Hepatocyte (in vitro differentiated cells): ENCODE measurements around the gene TNNC2. TPM values are rescaled to one million over a fixed set of nuclear protein-coding genes. Genes with fewer than 3 reads are reported as not detected.
A peak's percentile ranks its signal among the peaks of the same experiment; 100 is the strongest.

Experiments
- DNase-seq: peaks from one replicate; pipeline ENCODE4 v3.0.0-alpha.2; 2016; ENCODE audit warnings: low spot score
- H2AFZ ChIP-seq: fragments of 200-600 bp; sonication (generic); 2 replicates; pipeline ENCODE4 v1.6.0; 2016; ENCODE audit warnings: antibody characterized with exemption, mild to moderate bottlenecking
- H3K27ac ChIP-seq: fragments of 200-600 bp; sonication (generic); 2 replicates; pipeline ENCODE4 v1.5.1; 2016; ENCODE audit warnings: mild to moderate bottlenecking
- H3K27me3 ChIP-seq: fragments of 200-600 bp; sonication (generic); 2 replicates; pipeline ENCODE4 v1.6.1; 2016
- H3K36me3 ChIP-seq: fragments of 200-600 bp; sonication (generic); replicated peaks from 2 replicates; pipeline ENCODE4 v1.5.1; 2016; ENCODE audit warnings: low read depth; ENCODE audit not compliant: insufficient read depth
- H3K4me1 ChIP-seq: fragments of 200-600 bp; sonication (generic); 2 replicates; pipeline ENCODE4 v1.5.1; 2016; ENCODE audit warnings: mild to moderate bottlenecking, moderate library complexity; ENCODE audit not compliant: insufficient read depth
- H3K4me2 ChIP-seq: fragments of 200-600 bp; sonication (generic); 2 replicates; pipeline ENCODE4 v1.6.0; 2016
- H3K4me3 ChIP-seq: fragments of 200-600 bp; sonication (generic); 2 replicates; pipeline ENCODE4 v1.5.1; 2016; ENCODE audit warnings: mild to moderate bottlenecking
- H3K79me2 ChIP-seq: fragments of 200-600 bp; sonication (generic); 2 replicates; pipeline ENCODE4 v1.6.0; 2017; ENCODE audit warnings: mild to moderate bottlenecking
- H3K9me2 ChIP-seq: fragments of 200-600 bp; sonication (generic); replicated peaks from 2 replicates; pipeline ENCODE4 v1.6.0; 2017; ENCODE audit warnings: mild to moderate bottlenecking; ENCODE audit not compliant: insufficient read depth
- H3K9me3 ChIP-seq: fragments of 200-600 bp; sonication (generic); 2 replicates; pipeline ENCODE4 v1.5.1; 2016; ENCODE audit warnings: low read depth, mild to moderate bottlenecking
- H4K20me1 ChIP-seq: fragments of 200-600 bp; sonication (generic); 2 replicates; pipeline ENCODE4 v1.6.0; 2016; ENCODE audit warnings: mild to moderate bottlenecking; ENCODE audit not compliant: insufficient read depth, poor library complexity, severe bottlenecking
- CTCF ChIP-seq: fragments of 200-600 bp; sonication (generic); IDR thresholded peaks from 2 replicates; pipeline ENCODE4 v1.5.1; 2016; ENCODE audit warnings: antibody characterized with exemption, mild to moderate bottlenecking; ENCODE audit not compliant: poor library complexity
- EZH2 ChIP-seq: fragments of 200-600 bp; sonication (generic); IDR thresholded peaks from 2 replicates; pipeline ENCODE4 v1.6.1; 2016; ENCODE audit warnings: antibody characterized with exemption, mild to moderate bottlenecking, borderline replicate concordance
- EZH2phosphoT487 ChIP-seq: fragments of 200-600 bp; sonication (generic); IDR thresholded peaks from one replicate; pipeline ENCODE4 v1.6.1; 2018; ENCODE audit warnings: antibody characterized with exemption, mild to moderate bottlenecking, low read depth, moderate library complexity; ENCODE audit not compliant: unreplicated experiment, severe bottlenecking
- WGBS: methylation state at CpG from one replicate; pipeline ENCODE4 v1.1.6; 2016; ENCODE audit warnings: low lambda C conversion rate; ENCODE audit errors: missing lambda C conversion rate; 5-methylcytosine and 5-hydroxymethylcytosine counted together
- polyA plus RNA-seq: library from polyadenylated mRNA; unstranded; fragments of >200 nt; fragmentation: Nextera tagmentation; extraction: Ambion mirVana; gene quantifications from 2 replicates; pipeline ENCODE4 v1.2.1, GENCODE V29; 2016
- total RNA-seq: library from RNA; depleted of rRNA; stranded (reverse); fragments of >200 nt; gene quantifications from 2 replicates; pipeline ENCODE4 v1.2.3, GENCODE V29; 2014

Gene TNNC2
- total and polyA plus RNA-seq, 2 experiments from 2014 or later, result 0.51 to 0.63 TPM

- Histone ChIP-seq H3K79me2 (peaks cover 60% of the 10 kb centered on the region), H3K9me3 (no peaks in the 10 kb centered on the region), H3K4me2 (peak within 1 kb of the TSS; percentile 93), H3K27me3 (no peaks in the 10 kb centered on the region), H3K36me3 (no peaks in the 10 kb centered on the region), H4K20me1 (no peaks in the 10 kb centered on the region), H3K4me1 (peaks cover 20% of the 10 kb centered on the region), H3K9me2 (no peaks in the 10 kb centered on the region), H3K27ac (peak within 1 kb of the TSS; percentile 78), H2AFZ (peak within 1 kb of the TSS; percentile 84), H3K4me3 (peak within 1 kb of the TSS; percentile 63)
- peak; percentile 99 for DNase-seq
- TF ChIP-seq EZH2 (no peak), EZH2phosphoT487 (no peak), CTCF (no peak)
- WGBS, result 1% methylated on average over 36 of the region's 36 CpGs
Observed at GRCh38 chr20:45857114-45857881, 30.2 kb upstream of the TNNC2 start, which contains the start of the genes ACOT8 and ZSWIM3. Gene ACOT8, minus strand, starts transcription at chr20:45857392. Its CDS starts 77 bp downstream, at chr20:45857315. Gene ZSWIM3, plus strand, starts transcription at chr20:45857614. Its CDS starts 212 bp downstream, at chr20:45857826.

GRCh38 chr20:45853484-45853883 lies 26.4 kb upstream of the TNNC2 start:
- no peaks in the 10 kb centered on the region for H3K9me2 ChIP-seq
- no peak overlapping the region for H3K4me2 ChIP-seq
- no peaks in the 10 kb centered on the region for H3K9me3 ChIP-seq
- DNase-seq, result no peak
- TF ChIP-seq CTCF (no peak), EZH2 (no peak), EZH2phosphoT487 (no peak)
- WGBS, result 79% methylated on average over 2 of the region's 2 CpGs
- peaks cover 16% of the 10 kb centered on the region for H3K4me1 ChIP-seq
- peaks cover 41% of the 10 kb centered on the region for H3K79me2 ChIP-seq
- no peak overlapping the region for H3K4me3 ChIP-seq
- H3K36me3 ChIP-seq, result no peaks in the 10 kb centered on the region
- H3K27me3 ChIP-seq, result no peaks in the 10 kb centered on the region
- H4K20me1 ChIP-seq, result no peaks in the 10 kb centered on the region
- no peak overlapping the region for H2AFZ ChIP-seq
- no peak overlapping the region for H3K27ac ChIP-seq

- Histone ChIP-seq H3K9me2 (no peaks in the 10 kb centered on the region), H3K27ac (no peak overlapping the region), H3K4me1 (peaks cover 10% of the 10 kb centered on the region), H3K36me3 (no peaks in the 10 kb centered on the region), H3K27me3 (no peaks in the 10 kb centered on the region), H4K20me1 (no peaks in the 10 kb centered on the region), H3K4me2 (no peak overlapping the region), H3K79me2 (peaks cover 35% of the 10 kb centered on the region), H3K4me3 (no peak overlapping the region), H3K9me3 (no peaks in the 10 kb centered on the region), H2AFZ (no peak overlapping the region)
- no peak for TF ChIP-seq CTCF
- 98% methylated on average over 6 of the region's 6 CpGs for WGBS
- no peak for DNase-seq
Observed at GRCh38 chr20:45852326-45852725, 25.2 kb upstream of the TNNC2 start.
